Activated CD8-positive, alpha-beta memory T cell treated with anti-CD3 and anti-CD28 coated beads, Interleukin-2, amount 50 U/mL, for 1 hour (primary cell): Measurements from ENCODE around the gene RALGPS2.
"Not testable (repeated sequence)": the region's sequence is repeated elsewhere in the genome, so short reads cannot be mapped to it uniquely, and the experiment has no call there.

Experiments
- DNase-seq: peaks from one replicate; pipeline ENCODE4 v3.0.0-alpha.2; 2020; ENCODE audit errors: extremely low read depth

Gene RALGPS2

DNA sequence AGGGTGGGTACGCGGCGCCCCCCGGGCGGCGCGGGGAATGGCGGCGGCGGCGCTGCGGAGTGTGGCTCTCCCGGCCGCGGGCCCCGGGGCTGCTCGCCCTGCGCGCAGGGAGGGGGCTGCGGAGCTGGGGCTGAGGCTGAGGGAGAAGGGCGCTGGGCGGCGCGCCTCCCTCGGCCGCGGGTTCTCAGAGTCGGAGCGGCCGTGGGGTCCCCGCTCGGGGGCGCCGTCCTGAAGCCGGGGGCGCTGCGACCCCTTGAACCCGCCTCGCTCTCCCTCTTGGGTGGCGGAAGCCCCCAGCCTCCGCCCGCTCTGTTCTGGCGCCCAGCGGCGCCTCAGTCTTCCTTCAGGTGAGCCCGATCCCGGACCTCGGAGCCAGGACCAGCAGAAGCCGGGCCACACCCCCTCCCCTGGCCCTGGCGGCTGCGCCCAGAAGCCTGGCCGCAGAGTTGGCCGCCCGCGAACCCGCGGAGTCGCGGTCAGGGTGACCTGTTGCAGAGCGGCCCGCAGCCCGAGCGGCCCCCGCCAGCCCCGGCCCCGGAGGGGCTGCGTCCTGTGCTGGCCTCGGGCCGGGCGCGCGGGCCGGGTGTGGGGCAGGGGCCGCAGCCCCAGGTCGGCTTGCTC lies 532 bp downstream of the RALGPS2 start:
- no peak for DNase-seq

DNA sequence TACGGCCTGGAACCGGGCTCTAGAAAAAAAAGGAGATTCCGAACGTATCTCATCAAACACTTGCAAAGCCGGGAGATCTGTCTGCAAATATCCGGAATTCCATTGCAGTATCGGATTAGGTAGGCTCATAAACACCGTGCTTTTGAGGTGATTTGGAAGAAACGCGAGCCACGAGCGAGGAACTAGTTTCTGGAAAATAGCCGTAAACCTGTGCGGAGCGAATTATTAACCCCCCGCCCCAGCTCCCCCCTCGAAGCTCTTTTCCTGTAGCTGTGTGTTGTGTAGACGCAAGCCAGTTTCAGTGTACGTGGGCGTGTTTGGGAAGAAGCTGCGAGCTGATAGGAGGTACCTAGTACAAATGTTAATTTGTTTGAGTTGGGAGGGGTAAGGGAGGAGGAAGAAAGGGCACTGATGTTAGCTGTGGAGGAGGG lies 1.1 kb downstream of the RALGPS2 start:
- peak; percentile 23 for DNase-seq

DNA sequence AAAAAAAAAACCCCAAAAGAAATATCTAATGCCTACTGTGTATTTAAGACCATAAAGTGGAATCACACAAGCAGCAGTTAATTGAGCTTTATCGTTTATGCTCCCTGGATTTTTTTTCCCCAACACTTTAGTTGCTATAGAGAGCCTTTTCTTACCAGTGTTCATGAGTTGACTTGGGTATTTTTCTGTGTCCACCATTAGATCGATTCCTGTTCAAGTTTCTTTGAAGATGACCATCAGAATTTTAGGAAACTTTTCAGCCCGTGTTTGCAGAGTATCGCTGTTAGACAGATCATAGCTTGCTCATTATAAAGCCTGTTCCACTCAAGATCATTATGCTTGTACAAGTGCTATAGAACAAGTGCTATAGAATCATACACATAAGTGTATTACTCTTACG lies 1.5 kb downstream of the RALGPS2 start:
- DNase-seq = no peak

DNA sequence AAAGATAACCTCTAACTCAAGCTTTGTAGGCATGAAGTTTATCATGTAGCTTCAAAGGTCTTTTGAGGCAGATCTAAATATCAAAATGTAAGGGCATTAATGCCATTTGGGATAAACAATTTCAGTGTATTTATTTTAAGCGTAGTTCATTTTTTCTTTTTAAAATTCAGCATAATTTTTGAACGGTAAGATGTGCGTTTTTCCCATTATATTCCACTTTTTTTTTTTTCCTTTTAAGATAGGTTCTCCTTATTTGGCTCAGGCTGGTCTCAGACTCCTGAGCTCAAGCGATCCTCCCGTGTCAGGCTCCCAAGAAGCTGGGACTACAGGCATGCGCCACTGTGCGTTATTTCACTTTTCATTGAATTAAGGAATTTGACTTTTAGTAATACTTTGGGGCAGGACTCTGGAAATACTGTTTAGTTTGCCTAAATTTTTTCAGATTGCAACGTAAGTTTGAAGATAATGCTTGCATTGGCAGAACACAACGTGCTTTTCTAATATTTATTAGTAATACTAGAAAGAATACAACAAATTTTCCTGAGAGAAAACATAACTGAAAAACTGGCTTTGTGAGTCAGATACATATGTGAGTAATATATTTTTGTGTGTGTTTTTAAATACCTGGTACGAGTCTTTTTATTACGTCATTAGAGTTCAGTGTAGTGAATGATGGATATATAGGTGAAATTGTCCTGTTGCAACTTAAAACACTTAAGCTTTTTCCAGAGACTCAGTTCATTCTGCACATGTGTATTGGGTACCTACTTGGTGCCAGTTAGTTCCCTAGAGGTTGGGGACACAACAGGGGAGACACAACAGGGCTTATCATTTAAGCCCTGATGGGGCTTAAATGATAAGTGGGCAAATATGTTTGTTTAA lies 2.2 kb downstream of the RALGPS2 start:
- DNase-seq = no peak

DNA sequence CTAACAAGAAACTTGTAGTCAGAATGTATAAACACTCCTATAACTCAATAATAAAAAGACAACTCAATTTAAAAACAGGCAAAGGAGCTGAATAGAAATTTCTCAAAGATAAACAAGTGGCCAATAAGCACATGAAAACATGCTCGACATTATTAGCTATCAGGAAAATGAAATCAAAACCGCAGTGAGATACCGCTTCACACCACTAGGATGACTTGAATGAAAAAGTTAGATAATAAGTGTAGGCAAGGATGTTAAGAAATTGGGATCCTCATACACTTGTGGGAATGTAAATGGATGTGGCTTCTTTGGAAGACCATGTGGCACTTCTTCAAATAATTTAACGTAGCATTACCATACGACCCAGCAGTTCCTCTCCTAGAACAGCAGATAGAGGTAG lies 8.9 kb downstream of the RALGPS2 start:
- DNase-seq = no peak

DNA sequence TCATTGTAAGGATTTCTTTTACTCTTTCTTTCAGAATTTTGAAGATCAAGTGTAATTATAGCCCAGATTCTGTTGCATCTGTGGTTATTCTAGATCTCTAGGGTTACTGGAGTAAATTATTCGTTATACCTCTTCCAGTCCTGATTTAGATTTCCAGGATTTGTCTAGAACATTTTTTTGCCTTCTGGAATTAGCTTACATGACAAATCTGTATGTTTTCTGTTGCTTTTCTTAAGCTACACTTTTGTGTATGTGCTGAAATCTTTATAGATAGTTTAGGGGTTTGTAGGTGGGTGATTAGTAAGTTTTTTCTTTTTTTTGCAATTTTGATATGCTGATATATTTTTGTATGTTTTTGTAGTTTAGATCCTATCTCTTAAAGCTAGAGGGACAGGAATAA lies 13.7 kb downstream of the RALGPS2 start:
- no peak for DNase-seq

DNA sequence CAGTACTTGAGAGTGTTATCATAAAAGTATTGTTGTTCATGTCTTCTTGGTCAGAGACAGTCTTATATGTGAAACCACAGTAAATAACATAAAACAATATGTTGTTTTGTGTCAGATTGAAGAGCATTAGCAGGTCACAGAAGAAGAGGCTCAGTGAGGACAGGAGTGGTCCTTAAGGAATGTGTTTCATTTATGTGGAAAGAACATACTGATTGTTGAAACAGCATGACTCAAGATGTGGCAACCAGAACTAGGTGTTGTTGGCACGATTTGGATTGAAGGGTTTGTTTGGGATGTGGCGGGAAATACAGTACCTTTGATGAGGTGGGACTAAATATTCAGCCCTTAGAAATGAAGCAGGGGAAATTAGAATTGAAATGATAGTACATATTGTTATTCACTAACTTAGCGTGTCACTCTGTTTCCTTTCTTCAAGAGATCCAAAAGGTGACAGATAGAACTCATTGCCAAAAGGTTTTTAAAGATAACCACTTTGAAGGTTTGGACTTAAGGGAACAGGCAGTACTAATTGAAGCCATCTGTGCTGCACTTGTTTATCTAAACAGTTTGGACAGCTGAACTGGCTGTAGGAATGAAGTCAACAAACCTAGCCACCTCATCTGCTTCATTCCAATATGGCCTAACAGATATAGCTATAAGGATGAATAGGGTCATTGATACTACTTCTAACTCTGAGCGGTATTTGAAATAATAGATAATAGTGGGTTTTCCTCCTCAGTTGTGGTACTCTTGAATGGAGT lies 14.4 kb downstream of the RALGPS2 start:
- DNase-seq = no peak

DNA sequence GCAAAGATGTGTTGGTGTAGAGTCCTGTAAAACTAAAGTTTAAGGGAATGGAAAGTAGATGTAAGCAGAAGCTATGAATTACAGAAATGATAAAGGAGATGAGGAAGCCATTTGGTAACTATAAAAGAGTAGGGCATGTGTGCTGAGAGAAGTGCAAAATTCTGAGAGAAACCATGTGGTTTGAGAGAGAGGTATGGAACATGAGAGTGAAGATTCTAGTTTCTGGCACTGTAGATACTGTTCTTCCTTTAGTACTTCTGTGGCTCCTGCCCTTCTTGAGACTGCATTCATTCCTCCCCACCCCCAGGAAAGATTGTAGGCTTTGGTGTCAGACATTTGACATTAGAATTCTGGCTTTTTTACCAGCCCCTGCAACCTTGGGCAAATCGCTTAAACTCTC lies 15.4 kb downstream of the RALGPS2 start:
- DNase-seq = no peak

DNA sequence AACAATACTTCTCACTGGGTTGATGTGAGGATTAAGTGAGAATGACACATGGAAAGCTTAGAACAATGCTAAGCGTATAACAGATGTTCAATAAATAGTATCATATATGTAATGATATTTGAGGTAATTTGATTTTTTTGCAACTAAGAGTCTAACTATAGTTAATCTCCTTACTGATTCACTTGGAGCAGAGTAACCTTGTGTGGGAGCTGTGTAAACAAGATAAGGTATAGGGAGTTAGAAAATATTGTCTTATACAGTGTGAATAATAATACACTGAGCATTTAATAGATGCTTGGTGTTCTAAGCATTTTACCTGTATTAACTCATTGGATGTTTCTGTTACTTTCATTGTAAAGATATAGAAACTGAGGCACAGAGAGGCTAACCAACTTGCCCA lies 15.9 kb downstream of the RALGPS2 start:
- no peak for DNase-seq

DNA sequence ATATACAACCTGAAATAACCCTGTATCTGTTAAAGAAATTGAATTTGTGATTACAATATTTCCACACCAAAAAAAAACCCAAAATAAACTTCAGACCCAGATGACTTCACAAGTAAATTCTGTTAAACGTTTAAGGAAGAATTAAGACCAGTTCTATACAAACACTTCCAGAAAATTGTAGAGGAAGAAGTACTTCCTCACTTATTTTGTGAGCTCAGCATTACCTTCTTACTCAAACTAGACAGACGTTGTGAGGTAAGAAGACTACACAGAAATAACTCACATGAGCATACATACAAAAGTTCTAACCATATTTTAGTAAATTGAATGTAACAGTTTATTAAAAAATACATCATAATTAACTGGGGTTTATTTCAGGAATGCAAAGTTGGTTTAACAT lies 18.8 kb downstream of the RALGPS2 start:
- DNase-seq = no peak

DNA sequence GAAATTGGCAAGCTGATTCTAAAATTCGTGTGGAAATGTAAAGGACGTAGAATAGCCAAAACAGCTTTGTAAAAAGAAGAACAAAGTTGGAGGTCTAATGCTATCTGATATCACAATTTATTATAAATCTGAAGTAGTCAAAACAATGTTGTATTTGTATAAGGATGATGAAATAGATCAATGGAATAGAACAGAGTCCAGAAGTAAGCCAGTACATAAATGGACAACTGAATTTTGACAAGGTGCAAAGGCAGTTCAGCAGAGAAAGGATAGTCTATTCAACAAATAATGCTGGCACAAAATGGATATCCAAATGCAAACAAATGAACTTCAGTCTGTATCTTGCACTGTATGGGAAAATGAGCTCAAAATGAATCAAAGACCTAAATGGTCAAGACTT lies 20.2 kb downstream of the RALGPS2 start:
- DNase-seq = no peak

DNA sequence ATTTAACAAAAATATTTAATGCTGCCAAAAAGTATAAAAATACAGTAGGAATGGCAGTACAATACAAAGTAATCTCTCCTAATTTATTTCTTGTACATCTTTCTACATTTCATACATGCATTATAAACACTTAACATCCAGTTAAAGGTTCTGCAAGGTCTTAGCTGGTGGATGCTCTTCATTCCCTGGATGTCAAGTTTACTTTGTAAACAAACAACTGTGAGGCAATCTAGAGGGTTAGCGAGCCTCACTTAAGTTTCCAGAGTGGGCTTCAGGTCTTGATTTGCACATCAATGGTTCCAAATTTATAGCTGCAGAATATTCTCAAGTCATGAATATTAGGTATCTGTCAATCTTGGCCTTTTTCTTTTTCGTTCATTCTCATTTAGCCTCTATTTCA lies 21.3 kb downstream of the RALGPS2 start:
- DNase-seq = no peak

DNA sequence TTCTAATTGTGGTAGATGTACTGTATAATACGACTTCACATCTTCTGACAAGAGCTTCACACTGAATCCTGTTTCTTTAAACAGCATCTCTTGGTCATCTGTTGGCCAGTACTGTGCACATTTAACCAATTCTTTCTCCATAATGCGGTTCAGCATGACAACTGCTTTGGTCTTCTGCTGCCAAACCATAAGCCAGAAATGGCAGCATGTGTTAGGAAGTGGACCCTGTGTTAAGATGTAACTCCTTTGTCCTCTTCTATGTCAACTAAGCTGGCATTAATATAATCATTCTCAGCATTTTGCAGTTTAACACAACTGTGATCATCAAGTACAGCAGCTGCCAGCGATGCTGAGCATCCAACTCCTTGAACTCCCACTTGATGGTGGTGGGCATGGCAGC lies 22.3 kb downstream of the RALGPS2 start:
- not testable (repeated sequence) for DNase-seq

DNA sequence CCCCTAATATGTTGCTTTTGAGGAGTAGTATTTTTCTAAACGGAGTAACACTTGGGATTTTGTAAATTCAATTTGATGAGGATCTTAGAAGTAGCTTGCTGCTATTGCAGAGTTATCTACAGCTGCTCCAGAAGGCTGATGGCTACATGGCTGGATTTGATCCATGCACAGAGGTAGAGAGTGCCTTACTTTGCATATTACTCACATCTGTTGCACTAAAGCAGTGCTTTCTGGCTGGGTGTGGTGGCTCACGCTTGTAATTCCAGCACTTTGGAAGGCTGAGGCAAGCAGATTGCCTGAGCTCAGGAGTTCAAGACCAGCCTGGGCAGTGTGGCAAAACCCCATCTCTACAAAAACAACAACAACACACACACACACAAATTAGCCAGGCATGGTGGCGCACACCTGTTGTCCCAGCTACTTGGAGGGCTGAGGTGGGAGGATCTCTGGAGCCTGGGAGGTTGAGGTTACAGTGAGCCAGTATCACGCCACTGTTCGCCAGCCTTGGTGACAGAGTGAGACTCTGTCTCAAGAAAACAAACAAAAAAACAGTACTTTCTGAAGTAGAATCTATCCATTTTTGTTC lies 24.6 kb downstream of the RALGPS2 start:
- DNase-seq = no peak

DNA sequence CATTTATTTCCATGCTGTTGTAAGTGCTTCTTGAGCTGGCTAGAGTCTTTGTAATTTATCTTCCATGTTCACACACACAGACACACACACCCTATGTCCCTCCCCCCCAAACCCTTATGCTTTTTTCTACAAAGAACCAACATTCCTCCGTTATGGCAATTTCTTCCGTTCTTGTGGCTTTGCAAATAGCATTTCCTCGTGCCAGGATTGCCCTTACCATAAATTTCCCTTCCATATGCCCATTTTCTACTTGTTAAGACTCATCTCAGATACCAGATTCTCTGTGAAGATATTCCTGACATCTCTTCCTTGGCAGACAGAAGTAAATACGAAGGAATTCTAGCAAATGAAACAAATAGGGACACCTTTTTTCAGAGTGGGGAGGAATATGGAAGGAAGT lies 26.0 kb downstream of the RALGPS2 start:
- DNase-seq = no peak

DNA sequence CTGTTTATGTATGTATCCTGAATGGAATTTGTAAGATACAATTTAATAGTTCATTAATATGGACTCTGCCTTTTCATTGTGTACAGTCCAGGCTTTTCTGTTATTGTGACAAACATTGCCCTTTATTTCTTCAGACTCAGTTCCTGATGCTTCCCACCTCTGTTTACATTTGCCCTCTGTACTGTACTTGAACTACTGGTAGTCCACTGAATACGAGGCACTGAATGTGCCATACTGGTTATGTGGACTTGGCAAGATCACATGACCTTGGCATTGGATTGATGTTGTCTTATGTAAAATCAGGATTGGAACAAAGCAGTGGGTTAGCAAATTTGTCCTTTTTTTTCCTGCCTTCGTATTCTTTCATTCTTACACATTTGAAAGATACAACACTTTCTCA lies 27.8 kb downstream of the RALGPS2 start:
- DNase-seq = no peak

DNA sequence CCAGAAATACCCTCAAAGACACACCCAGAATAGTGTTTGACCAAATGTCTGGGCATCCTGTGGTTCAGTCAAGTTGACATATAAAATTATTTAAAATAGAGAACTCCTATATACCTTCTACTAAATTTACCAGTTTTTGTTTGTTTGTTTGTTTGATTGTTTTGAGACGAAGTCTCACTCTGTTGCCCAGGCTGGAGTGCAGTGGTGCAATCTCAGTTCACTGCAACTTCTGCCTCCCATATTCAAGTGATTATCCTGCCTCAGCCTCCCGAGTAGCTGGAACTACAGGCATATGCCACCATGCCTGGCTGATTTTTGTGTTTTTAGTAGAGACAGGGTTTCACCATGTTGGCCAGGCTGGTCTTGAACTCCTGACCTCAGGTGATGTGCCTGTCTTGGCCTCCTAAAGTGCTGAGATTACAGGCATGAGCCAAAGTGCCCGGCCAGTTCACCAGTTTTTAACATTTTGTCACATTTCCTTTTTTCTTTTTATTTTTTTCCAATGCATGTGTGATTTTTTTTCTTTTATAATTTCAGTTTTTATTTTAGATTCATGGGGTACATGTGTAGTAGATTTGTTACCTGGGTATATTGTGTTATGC lies 29.7 kb downstream of the RALGPS2 start:
- not testable (repeated sequence) for DNase-seq

DNA sequence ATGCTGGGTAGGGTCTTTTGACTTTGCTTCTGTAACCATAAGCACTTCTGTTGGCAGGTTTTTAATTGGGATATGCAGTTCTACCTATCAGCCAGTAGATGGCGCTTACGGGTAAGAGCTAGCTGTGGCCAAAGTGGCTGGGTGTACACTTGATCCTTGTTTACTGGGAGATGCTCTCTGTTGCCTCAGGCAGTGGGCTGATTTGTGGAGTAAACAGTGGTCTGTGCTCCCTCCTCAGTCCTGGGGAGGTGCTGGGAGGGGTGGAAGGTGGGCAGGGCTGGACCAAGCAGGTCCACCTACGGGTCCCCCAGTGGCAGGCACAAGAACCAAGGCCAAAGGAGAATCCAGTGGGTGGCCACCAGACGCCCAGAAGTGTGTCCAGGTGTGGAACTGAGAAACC lies 43.4 kb downstream of the RALGPS2 start:
- DNase-seq = no peak

DNA sequence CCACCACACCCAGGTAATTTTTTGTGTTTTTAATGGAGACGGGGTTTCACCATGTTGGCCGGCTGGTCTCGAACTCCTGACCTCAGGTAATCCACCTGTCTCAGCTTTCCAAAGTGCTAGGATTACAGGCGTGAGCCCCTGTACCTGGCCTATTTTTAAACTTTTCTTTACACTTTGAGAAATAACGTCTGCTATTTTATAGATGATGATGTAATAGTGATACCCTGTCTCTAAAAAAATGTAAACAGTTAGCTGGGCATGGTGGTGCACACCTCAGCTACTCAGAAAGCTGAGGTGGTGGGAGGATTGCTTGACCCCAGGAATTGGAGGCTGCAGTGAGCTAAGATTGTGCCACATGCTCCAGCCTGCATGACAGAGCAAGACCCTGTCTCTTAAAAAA lies 47.9 kb downstream of the RALGPS2 start:
- DNase-seq = no peak

DNA sequence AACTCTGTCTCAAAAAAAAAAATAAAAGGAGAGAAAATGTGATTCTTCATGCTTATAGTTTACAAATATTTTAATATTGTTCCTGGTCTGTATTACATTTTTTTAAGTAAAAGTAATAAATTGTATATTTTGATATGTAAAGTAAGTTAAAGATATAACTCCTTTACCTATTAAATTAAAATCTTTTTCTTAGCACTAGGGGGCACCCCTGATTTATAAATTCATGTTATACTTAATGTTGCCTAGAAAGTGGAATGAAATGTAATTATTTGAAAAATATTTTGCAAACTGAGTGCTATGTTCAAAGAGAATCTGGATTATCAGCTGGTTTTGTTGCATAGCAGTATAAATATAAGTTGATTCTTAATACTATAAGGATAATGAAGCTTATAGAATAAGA lies 49.2 kb downstream of the RALGPS2 start:
- DNase-seq = no peak

DNA sequence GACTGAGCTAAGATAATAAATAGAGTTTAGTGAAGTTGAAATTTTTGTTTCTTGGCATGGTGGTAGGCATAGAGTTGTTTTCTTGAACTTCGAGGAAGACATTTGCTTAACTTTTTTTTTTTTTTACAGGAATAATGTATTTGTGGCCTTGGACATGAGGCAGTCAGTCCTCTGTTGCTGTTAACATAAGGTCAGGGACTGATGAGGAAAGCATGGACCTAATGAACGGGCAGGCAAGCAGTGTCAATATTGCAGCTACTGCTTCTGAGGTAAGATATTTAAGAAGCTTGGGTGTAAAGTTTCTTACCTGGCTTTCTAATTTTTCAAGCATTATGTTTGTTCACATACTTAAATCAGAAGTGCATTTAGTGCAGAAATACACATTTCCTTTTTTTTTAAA lies 51.5 kb downstream of the RALGPS2 start:
- no peak for DNase-seq
